HG02571 (cell line): Measurements from ENCODE around the gene STRN.
"Not testable (repeated sequence)": the region's sequence is repeated elsewhere in the genome, so short reads cannot be mapped to it uniquely, and the experiment has no call there.

Experiments used
- ATAC-seq: cut with Tn5 transposase; IDR thresholded peaks from one replicate; pipeline ENCODE4 v1.9.1; 2021; ENCODE audit warnings: mild to moderate bottlenecking, moderate library complexity; ENCODE audit not compliant: unreplicated experiment

STRN gene

GRCh38 chr2:36912695-36913094 is 53.6 kb downstream of the STRN start:
- ATAC-seq, result no peak

GRCh38 chr2:36911012-36911411 is 55.3 kb downstream of the STRN start:
- ATAC-seq, result no peak

- ATAC-seq, result no peak
Observed at GRCh38 chr2:36906277-36906676, 60.1 kb downstream of the STRN start.

- ATAC-seq, result no peak
Observed at GRCh38 chr2:36904636-36905035, 61.7 kb downstream of the STRN start.

GRCh38 chr2:36902385-36903120 is 63.8 kb downstream of the STRN start:
- no peak for ATAC-seq

GRCh38 chr2:36892805-36893204 is 73.5 kb downstream of the STRN start:
- ATAC-seq, result no peak

GRCh38 chr2:36889795-36890194 is 76.5 kb downstream of the STRN start:
- ATAC-seq, result no peak

GRCh38 chr2:36887095-36887494 is 79.2 kb downstream of the STRN start:
- not testable (repeated sequence) for ATAC-seq

GRCh38 chr2:36886664-36887063 is 79.7 kb downstream of the STRN start:
- ATAC-seq, result no peak

- ATAC-seq, result no peak
Observed at GRCh38 chr2:36885605-36886004, 80.7 kb downstream of the STRN start.

- no peak for ATAC-seq
Observed at GRCh38 chr2:36882532-36882931, 83.8 kb downstream of the STRN start.

GRCh38 chr2:36881816-36882215 is 84.5 kb downstream of the STRN start:
- no peak for ATAC-seq

GRCh38 chr2:36878429-36878828 is 87.9 kb downstream of the STRN start:
- no peak for ATAC-seq

- no peak for ATAC-seq
Observed at GRCh38 chr2:36871068-36871707, 95.1 kb downstream of the STRN start.

- ATAC-seq, result no peak
Observed at GRCh38 chr2:36869606-36870005, 96.7 kb downstream of the STRN start.

- no peak for ATAC-seq
Observed at GRCh38 chr2:36861896-36862295, 104.4 kb downstream of the STRN start.

- ATAC-seq, result no peak
Observed at GRCh38 chr2:36859366-36859792, 107.0 kb downstream of the STRN start.

- ATAC-seq, result no peak
Observed at GRCh38 chr2:36858551-36859365, 107.6 kb downstream of the STRN start.

- no peak for ATAC-seq
Observed at GRCh38 chr2:36857713-36858112, 108.6 kb downstream of the STRN start.

- no peak for ATAC-seq
Observed at GRCh38 chr2:36855429-36855828, 110.9 kb downstream of the STRN start.

- ATAC-seq, result no peak
Observed at GRCh38 chr2:36854241-36854640, 112.1 kb downstream of the STRN start.

GRCh38 chr2:36849265-36849664 is 117.1 kb downstream of the STRN start:
- ATAC-seq, result no peak
